Esophagus muscularis mucosa (tissue), 4 donors: Measurements from ENCODE around the gene PTPA. TPM values are rescaled to one million over a fixed set of nuclear protein-coding genes. Genes with fewer than 3 reads are reported as not detected.
A peak's percentile ranks its signal among the peaks of the same experiment; 100 is the strongest.

Source experiments
- DNase-seq: peaks from one replicate; pipeline ENCODE4 v3.0.0-alpha.2; 2017; ENCODE audit errors: extremely low spot score
- H3K27ac ChIP-seq, 4 donors: fragments of 200-600 bp; sonication (generic); replicated peaks in 1 of 4; 1 replicate in 3 of 4; 2 replicates in 1 of 4; pipeline ENCODE4 v1.5.1; 2016 to 2019; ENCODE audit warnings: mild to moderate bottlenecking in 1 of 4
- H3K27me3 ChIP-seq, 4 donors: fragments of 200-600 bp; sonication (generic); one replicate each; pipeline versions ENCODE4 v1.5.1 to v1.6.0; 2016 to 2019
- H3K36me3 ChIP-seq, 4 donors: fragments of 200-600 bp; sonication (generic); one replicate each; pipeline ENCODE4 v1.5.1; 2016 to 2019
- H3K4me1 ChIP-seq, 4 donors: fragments of 200-600 bp; sonication (generic); one replicate each; pipeline ENCODE4 v1.5.1; 2016 to 2019
- H3K4me3 ChIP-seq, 4 donors: fragments of 200-600 bp; sonication (generic); 1 replicate in 2 of 4; 2 replicates in 2 of 4; pipeline ENCODE4 v1.5.1; 2016 to 2019; ENCODE audit warnings: mild to moderate bottlenecking in 4 of 4, moderate library complexity in 1 of 4
- H3K9me3 ChIP-seq, 4 donors: fragments of 200-600 bp; sonication (generic); 1 replicate in 3 of 4; 2 replicates in 1 of 4; pipeline ENCODE4 v1.5.1; 2016 to 2019
- EP300 ChIP-seq: sonication (generic); formaldehyde crosslinking; IDR thresholded peaks from one replicate; pipeline ENCODE4 v1.6.1; 2017; ENCODE audit warnings: antibody characterized with exemption
- POLR2A ChIP-seq: fragments of 450-650 bp; IDR thresholded peaks from one replicate; pipeline ENCODE4 v1.6.1; 2017; ENCODE audit warnings: antibody characterized with exemption, moderate library complexity, mild to moderate bottlenecking, low read depth
- POLR2AphosphoS5 ChIP-seq, 2 donors: sonication (generic); formaldehyde crosslinking; IDR thresholded peaks; one replicate each; pipeline ENCODE4 v1.6.1; 2017; ENCODE audit warnings: antibody characterized with exemption in 2 of 2
- WGBS: methylation state at CpG from one replicate; pipeline ENCODE4 v1.1.5; 2018; 5-methylcytosine and 5-hydroxymethylcytosine counted together
- intact Hi-C: fragments of 100-400 bp; cut with DNase I; formaldehyde crosslinking; loops from one replicate; pipeline ENCODE4 v1.15.1; 2023
- total RNA-seq, 4 donors: library from RNA; depleted of rRNA; stranded (reverse); fragments of >200 nt; gene quantifications; one replicate each; pipeline versions ENCODE4 v1.1.0 to v1.2.1, GENCODE V29; 2016
- TF ChIP-seq, protein P1 (sequence below), 3 experiments: fragments of 200-600 bp in 2 of 3; fragments of 450-650 bp in 1 of 3; sonication (generic) in 2 of 3; IDR thresholded peaks; one replicate each; pipeline ENCODE4 v1.5.1; 2017 to 2019; ENCODE audit warnings: antibody characterized with exemption in 3 of 3, mild to moderate bottlenecking in 2 of 3, moderate library complexity in 1 of 3

The PTPA gene
- total RNA-seq, 4 donors from 2014 or later: 57.7 to 91.9 (median 77.4) TPM

DNA sequence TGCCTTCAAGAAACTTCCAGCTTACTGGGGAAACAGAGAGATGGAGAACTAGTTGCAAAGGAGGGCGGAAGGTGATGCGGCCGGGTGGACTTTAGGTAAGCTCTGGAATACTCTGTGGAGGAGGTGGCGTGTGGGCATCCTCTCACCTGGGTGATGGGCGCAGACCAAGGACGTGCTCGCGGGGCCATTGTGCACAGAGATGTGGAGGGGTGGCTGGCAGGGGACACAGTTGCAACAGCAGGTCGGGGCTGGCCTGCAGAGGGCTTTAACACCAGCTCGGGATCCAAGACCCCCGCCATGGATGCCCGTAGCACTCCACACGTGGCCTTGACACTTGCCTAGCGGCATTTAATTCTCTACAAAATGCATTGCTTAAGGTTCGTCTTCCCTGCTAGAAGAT, 40.3 kb downstream of the PTPA start:
- no peak for TF ChIP-seq EP300
- no peak for TF ChIP-seq POLR2AphosphoS5 (IDR thresholded peaks at IDR 0.05)
- TF ChIP-seq, protein P1, sequence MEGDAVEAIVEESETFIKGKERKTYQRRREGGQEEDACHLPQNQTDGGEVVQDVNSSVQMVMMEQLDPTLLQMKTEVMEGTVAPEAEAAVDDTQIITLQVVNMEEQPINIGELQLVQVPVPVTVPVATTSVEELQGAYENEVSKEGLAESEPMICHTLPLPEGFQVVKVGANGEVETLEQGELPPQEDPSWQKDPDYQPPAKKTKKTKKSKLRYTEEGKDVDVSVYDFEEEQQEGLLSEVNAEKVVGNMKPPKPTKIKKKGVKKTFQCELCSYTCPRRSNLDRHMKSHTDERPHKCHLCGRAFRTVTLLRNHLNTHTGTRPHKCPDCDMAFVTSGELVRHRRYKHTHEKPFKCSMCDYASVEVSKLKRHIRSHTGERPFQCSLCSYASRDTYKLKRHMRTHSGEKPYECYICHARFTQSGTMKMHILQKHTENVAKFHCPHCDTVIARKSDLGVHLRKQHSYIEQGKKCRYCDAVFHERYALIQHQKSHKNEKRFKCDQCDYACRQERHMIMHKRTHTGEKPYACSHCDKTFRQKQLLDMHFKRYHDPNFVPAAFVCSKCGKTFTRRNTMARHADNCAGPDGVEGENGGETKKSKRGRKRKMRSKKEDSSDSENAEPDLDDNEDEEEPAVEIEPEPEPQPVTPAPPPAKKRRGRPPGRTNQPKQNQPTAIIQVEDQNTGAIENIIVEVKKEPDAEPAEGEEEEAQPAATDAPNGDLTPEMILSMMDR (IDR thresholded peaks at IDR 0.05): no peak
- TF ChIP-seq POLR2A: no peak
- Histone ChIP-seq H3K27me3 (no peaks in the 10 kb centered on the region), H3K9me3 (no peaks in the 10 kb centered on the region), H3K4me1 (peaks cover 18 to 59% (median 26%) of the 10 kb centered on the region in 4 donors), H3K27ac (no peak overlapping the region), H3K4me3 (no peak overlapping the region), H3K36me3 (peaks cover 0 to 77% (median 54%) of the 10 kb centered on the region in 4 donors)
- no peak for DNase-seq
- 87% methylated on average over 15 of the region's 15 CpGs for WGBS
- intact Hi-C loops: no loop called here

DNA sequence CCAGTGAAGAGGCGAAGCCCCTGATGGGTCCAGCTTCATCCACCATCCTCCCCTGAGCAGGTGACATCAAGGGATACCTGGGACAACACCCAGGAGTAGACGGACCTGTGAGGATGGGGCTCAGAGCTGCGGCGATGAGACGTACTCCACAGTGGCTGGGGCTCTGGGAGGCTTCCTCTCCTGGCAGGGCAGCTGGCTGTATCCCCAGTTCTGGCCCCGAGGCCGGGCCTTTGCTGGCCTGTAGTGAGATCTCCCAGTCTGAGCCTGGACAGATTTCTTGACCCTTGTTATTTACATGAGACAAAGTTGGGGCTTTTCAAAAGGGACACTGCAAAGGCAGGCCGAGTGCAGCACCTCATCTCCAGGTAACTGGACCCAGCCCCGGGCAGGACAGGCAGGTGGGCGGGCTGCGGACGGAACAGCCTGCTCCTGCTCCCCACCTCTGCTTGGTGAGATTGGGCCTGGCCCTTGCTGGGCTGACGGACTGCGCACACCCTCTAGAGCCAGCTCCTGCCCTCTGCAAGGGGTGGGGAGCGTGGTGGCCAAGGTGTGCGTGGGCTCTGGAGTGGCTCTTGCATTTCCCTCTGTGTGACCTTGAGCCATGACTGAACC, 43.8 kb downstream of the PTPA start:
- no peaks in the 10 kb centered on the region for H3K9me3 ChIP-seq
- no peak for DNase-seq
- no peaks in the 10 kb centered on the region for H3K27me3 ChIP-seq
- H3K4me3 ChIP-seq: no peak overlapping the region
- peaks cover 0 to 51% (median 31%) of the 10 kb centered on the region in 4 donors for H3K36me3 ChIP-seq
- peak overlapping the region in 1 of 4 donors; percentile 7 for H3K27ac ChIP-seq
- TF ChIP-seq EP300 (no peak), POLR2AphosphoS5 (IDR thresholded peaks at IDR 0.05) (no peak), POLR2A (no peak)
- TF ChIP-seq, protein P1 (IDR thresholded peaks at IDR 0.05): no peak
- WGBS: 75% methylated on average over 9 of the region's 16 CpGs
- H3K4me1 ChIP-seq: peaks cover 0 to 24% (median 2%) of the 10 kb centered on the region in 4 donors
- intact Hi-C loops: no loop called here

DNA sequence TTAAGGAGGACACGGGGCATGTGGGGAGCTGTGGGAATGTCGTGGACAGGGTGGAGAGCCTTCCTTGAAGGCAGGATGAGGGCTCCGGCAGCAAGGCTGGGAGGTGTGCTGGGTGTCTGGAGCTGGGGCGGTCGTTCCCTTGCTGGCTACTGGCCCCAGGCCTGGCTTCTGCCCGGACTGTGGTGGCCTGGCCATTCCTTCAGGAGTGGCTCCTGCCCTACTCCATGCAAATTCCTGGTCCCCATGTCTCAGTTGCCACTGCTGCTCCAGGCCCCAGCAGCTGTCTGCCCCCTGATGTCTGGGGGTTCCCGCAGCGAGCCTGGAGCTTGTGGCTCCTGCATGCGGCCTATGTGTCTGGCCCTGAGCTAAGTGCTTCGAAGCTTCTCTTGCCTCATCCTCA, 44.9 kb downstream of the PTPA start:
- intact Hi-C loops: no loop called here
- Histone ChIP-seq H3K27ac (no peak overlapping the region), H3K4me3 (no peak overlapping the region), H3K36me3 (peaks cover 0 to 39% (median 26%) of the 10 kb centered on the region in 4 donors), H3K4me1 (peaks cover 0 to 14% (median 0%) of the 10 kb centered on the region in 4 donors), H3K27me3 (no peaks in the 10 kb centered on the region), H3K9me3 (no peaks in the 10 kb centered on the region)
- DNase-seq: no peak
- 83% methylated on average over 10 of the region's 10 CpGs for WGBS
- TF ChIP-seq EP300 (no peak), POLR2AphosphoS5 (IDR thresholded peaks at IDR 0.05) (no peak), POLR2A (no peak)
- TF ChIP-seq, protein P1 (IDR thresholded peaks at IDR 0.05): no peak

DNA sequence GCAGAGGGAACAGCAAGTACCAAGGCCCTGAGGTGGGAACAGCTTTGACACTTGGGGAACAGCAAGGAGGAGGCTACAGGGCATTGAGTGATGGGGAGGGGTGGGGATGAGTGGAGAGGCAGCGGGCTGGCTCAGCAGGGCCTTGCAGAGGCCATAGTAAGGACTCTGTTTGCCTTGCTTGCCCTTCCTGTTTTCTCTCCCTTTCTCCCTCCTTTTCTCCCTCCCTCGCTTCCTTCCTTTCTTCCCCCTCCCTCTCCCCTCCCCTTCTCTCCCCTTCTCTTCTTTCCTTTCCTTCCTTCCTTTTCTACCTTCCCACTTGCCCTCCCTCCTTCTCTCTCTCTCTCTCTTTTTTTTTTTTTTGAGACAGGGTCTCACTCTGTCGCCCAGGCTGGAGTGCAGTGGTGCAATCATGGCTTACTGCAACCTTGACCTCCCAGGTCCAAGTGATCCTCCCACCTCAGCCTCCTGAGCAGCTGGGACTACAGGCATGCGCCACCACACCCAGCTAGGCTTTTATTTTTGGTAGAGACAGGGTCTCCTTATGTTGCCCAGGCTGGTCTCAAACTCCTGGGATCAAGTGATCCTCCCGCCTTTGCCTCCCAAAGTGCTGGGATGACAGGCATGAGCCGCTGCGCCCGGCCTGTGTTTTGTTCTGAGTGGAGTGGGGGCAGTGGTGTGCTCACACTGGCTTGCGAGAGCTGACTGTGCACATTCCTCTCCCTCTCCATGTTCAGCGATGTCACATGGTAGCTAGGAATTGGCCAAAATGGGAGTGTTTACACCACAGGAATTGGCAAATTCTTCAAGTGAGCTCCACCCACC, 49.7 kb downstream of the PTPA start:
- H3K4me1 ChIP-seq: peaks cover 4 to 19% (median 17%) of the 10 kb centered on the region in 4 donors
- TF ChIP-seq POLR2AphosphoS5 (IDR thresholded peaks at IDR 0.05) (no peak), POLR2A (no peak), EP300 (no peak)
- TF ChIP-seq, protein P1 (IDR thresholded peaks at IDR 0.05): no peak
- H3K36me3 ChIP-seq: peaks cover 0 to 6% (median 0%) of the 10 kb centered on the region in 4 donors
- H3K27ac ChIP-seq: no peak overlapping the region
- no peak for DNase-seq
- 93% methylated on average over 10 of the region's 10 CpGs for WGBS
- H3K9me3 ChIP-seq: no peaks in the 10 kb centered on the region
- H3K4me3 ChIP-seq: no peak overlapping the region
- H3K27me3 ChIP-seq: no peaks in the 10 kb centered on the region
- intact Hi-C loops: no loop called here
